ES-I3 (cell line): ENCODE measurements around the gene XIRP1.
"Not testable (repeated sequence)": the region's sequence is repeated elsewhere in the genome, so short reads cannot be mapped to it uniquely, and the experiment has no call there.

Experiments
- H3K36me3 ChIP-seq: 2 replicates; pipeline ENCODE4 v1.6.1; 2013; ENCODE audit warnings: mild to moderate bottlenecking, low read length, control low read depth, moderate library complexity; ENCODE audit not compliant: insufficient read depth
- H3K4me1 ChIP-seq: 2 replicates; pipeline ENCODE4 v1.6.1; 2013; ENCODE audit warnings: mild to moderate bottlenecking, control low read depth, low read length; ENCODE audit not compliant: insufficient read depth
- H3K9ac ChIP-seq: 2 replicates; pipeline ENCODE4 v1.6.1; 2013; ENCODE audit warnings: low read depth, mild to moderate bottlenecking, low read length, moderate library complexity
- H3K9me3 ChIP-seq: 2 replicates; pipeline ENCODE4 v1.6.1; 2013; ENCODE audit warnings: mild to moderate bottlenecking, low read length, moderate library complexity; ENCODE audit not compliant: control insufficient read depth, insufficient read depth

XIRP1 gene

DNA sequence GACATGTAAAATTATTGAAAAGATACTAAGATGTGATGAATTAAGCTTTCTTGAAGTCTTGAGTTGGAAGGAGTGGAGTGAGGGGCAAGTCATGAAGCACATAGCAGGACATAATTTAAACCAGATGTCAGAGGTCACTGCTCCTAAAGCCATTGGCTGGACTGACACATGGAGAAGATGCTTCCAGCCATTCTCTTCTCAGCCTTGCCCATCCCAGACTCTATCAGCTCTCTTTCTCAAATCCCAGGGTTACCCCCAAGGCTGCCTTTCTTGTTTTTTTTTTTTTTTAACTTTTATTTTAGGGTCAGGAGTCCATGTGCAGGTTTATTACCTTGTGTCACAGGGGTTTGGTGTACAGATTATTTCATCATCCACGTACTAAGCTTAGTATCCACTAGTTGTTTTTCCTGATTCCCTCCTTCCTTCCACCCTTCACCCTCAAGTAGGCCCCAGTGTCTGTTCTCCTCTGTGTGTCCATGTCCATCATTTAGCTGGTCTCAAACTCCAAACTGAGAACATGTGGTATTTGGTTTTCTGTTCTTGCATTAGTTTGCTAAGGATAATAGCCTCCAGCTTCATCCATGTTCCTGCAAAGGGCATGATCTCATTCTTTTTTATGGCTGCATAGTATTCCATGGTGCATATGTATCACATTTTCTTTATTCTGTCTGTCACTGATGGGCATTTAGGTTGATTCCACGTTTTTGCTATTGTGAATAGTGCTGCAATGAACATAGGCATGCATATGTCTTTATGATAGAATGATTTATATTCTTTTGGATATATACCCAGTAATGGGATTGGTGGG lies 18.9 kb downstream of the XIRP1 start:
- Histone ChIP-seq H3K36me3 (no peaks in the 10 kb centered on the region; the same call in 1 of the 2 replicates), H3K9ac (no peak overlapping the region), H3K4me1 (peaks cover 3% of the 10 kb centered on the region), H3K9me3 (no peaks in the 10 kb centered on the region)

DNA sequence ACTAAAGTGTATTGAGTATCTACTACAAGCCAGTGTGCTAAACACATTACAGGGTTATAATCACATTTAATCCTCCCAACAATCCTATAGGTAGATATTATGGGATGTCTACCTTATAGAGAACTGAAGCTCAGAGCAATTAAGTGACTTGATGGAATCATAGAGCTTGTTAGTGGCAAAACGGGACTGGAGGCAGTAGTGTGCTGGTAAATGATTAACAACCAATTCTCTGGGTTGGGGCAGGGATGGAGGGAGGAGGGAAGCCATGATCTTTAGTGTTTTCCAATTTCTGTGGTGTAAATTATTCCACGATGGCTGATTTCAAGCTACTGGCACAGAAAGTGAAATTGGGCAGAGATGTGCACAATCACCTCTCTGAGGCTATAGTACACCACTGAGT lies 20.5 kb downstream of the XIRP1 start:
- Histone ChIP-seq H3K36me3 (no peaks in the 10 kb centered on the region; the same call in 1 of the 2 replicates), H3K9ac (no peak overlapping the region), H3K4me1 (no peaks in the 10 kb centered on the region), H3K9me3 (no peaks in the 10 kb centered on the region)

DNA sequence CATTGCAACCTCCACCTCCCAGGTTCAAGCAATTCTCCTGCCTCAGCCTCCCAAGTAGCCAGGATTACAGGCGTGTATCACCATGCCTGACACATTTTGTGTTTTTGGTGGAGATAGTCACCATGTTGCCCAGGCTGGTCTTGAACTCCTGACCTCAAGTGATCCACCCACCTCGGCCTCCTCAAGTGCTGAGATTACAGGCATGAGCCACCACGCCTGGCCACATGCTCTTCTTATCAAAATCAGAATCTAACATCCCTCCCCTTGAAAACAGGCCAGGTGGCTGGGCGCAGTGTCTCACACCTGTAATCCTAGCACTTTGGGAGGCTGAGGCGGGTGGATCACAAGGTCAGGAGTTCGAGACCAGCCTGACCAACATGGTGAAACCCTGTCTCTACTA lies 21.5 kb downstream of the XIRP1 start:
- not testable (repeated sequence) for H3K9me3 ChIP-seq, H3K36me3 ChIP-seq, H3K4me1 ChIP-seq, H3K9ac ChIP-seq

DNA sequence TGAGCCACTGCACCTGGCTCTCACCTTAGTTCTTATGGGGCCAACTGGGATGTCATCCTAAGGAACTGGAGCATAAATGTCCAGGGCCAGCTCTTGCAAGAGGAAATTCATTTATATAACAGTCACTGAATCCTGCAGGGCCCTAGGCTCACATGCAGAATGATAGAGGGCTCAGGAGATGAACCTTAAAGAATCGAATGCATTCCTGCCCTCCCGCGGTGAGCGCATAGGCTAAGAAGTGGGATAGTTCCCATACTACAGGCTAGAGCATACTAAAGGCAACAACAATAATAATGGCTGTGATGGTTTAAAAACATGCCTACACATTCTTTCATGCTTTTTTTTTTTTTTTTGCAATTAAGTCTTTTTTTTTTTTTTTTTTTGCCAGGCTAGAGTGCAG lies 21.9 kb downstream of the XIRP1 start:
- Histone ChIP-seq H3K9ac (no peak overlapping the region), H3K9me3 (no peaks in the 10 kb centered on the region), H3K4me1 (peaks cover 5% of the 10 kb centered on the region), H3K36me3 (no peaks in the 10 kb centered on the region; the same call in 1 of the 2 replicates)

DNA sequence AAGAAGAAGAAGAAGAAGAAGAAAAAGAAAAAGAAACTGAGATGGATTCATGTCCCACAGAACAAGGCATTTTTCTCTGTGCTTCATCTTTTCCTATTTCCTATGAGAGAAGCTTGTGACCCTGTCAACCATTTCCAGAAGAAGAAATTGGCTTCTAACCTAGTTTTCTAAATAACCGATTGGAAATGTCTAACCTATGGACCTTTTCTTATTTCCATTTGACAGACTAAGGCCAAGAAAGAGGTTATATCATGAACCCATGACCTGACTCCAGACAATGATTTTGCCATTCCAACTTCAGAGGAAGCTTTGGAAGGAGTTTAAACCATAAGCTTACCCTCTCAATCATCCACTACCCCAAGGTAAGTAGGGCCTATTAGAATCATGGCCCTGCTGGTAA lies 22.7 kb downstream of the XIRP1 start:
- Histone ChIP-seq H3K36me3 (no peaks in the 10 kb centered on the region; the same call in 1 of the 2 replicates), H3K4me1 (peaks cover 5% of the 10 kb centered on the region), H3K9ac (no peak overlapping the region), H3K9me3 (no peaks in the 10 kb centered on the region)

DNA sequence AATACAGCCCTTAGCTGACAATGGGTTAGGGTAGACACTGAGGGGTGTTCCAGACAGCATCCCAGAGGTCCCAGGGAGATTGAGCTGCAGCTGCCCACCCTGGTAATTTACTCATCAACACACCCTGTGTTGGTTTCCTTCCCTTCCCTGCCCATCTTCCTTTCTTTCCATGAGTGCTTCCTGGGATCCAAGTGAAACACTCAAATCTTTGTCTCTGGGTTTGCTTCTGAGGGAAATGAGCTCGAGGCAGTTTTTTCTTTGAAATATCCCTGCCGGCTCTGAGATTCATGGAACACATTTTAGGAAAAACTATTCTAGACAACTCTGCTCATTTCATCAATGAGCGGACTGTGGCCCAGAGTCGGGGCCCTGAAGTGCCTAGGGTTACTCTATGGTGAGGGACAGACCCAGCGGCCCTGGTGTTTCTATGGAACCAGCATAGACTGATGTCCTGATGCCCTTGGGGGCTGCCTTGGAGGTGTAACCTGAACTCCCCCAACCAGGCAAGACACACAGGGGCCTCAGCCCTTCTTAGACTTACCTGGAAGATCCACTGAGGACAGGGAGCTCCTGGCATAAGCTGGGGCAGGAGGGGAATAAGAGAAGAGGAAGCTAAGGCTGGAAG lies 24.1 kb downstream of the XIRP1 start:
- Histone ChIP-seq H3K36me3 (no peaks in the 10 kb centered on the region; the same call in 1 of the 2 replicates), H3K9ac (no peak overlapping the region), H3K4me1 (peaks cover 5% of the 10 kb centered on the region), H3K9me3 (no peaks in the 10 kb centered on the region)

DNA sequence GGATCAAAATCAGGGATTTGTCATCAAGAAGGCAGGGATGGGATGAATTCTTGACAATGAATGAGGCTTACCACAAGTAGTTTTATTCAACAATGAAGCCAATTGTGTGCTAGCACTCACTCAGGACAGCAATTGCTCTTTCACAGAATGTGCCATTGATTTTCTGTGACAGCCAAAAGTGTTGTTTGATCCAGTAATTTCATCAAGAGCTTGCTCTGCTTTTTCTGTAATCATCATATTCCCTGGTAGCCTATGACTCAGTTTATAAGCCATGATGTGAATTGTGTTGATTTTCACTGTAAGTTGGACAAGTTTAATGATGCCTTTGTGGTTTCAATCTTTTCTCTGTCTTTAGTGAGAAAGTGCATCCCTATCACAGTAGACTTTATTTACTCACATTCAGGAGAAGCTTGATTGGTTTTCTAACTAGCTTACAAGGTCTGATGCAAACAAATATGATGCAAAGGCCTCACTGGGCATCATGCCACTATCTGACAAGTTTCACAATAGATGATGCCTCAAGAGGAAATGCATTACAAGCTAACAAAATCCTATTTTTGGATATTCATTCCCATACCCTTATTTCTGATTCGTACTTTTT lies 25.4 kb downstream of the XIRP1 start:
- H3K36me3 ChIP-seq = no peaks in the 10 kb centered on the region; the same call in 1 of the 2 replicates
- no peak overlapping the region for H3K9ac ChIP-seq
- no peaks in the 10 kb centered on the region for H3K9me3 ChIP-seq
- peaks cover 5% of the 10 kb centered on the region for H3K4me1 ChIP-seq

DNA sequence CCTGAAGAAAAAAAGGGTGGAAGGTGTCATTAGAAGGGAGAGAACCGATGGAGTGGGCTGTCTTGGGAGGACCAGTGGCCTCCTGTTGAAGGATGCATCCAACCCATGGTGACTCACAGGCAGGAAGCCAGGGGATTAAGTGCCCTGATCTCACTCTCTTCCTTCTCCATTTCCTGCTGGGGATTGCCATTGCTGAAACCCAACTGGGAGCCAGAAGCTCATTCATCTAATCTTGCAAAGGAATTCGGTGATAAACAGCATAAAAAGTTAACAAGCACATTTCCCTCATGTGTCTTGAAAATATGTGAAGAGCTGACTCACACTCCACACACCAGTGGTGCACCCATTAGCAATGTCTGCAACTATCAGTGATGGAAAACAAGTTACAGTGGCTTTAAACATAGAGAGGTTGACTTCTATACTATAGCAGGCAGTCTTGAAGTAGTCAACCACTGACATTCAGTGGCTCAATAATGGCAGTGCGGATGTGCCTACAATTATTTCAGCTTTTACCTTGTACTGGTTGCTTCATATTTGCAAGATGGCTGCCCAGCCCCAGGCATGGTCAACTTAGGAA lies 26.2 kb downstream of the XIRP1 start:
- Histone ChIP-seq H3K9me3 (no peaks in the 10 kb centered on the region), H3K9ac (no peak overlapping the region)

DNA sequence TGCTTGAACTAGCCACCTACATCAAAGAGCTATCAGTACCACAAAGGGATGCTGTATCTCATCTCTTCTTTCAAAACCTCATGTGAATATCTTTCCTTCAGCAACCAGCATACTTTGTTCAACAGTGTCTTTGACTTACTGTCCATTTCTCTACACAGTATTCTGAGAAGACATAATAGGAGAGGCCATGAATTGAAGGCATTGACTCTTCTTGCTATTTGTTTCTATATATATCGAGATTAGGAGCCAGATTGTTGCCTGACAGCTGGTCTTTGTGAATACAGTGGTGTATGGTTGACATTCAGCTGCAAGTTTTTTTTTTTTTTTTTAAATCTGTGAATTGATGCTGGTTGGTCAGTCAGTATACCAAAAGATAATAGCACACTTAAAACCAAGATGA lies 26.9 kb downstream of the XIRP1 start:
- H3K9ac ChIP-seq = no peak overlapping the region
- H3K4me1 ChIP-seq = peaks cover 5% of the 10 kb centered on the region
- H3K36me3 ChIP-seq = no peaks in the 10 kb centered on the region
- H3K9me3 ChIP-seq = no peaks in the 10 kb centered on the region

More for the DNA sequence above, 26.2 kb downstream of the XIRP1 start:
- Histone ChIP-seq H3K36me3 (no peaks in the 10 kb centered on the region), H3K4me1 (peaks cover 5% of the 10 kb centered on the region)

DNA sequence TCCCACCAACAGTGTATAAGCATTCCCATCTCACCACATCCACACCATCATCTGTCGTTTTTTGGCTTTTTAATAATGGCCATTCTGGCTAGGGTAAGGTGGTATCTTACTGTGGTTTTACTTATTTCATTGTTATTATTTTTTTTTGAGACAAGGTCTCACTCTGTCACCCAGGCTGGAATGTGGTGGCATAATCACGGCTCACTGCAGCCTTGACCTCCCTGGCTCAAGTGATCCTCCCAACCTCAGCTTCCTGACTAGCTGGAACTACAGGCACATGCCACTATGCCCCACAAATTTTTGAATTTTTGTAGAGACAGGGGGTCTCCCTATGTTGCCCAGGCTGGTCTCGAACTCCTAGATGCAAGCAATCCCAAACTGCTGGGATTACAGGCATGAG lies 28.0 kb downstream of the XIRP1 start:
- no peaks in the 10 kb centered on the region for H3K9me3 ChIP-seq
- peaks cover 6% of the 10 kb centered on the region for H3K4me1 ChIP-seq
- H3K36me3 ChIP-seq = no peaks in the 10 kb centered on the region
- no peak overlapping the region for H3K9ac ChIP-seq

DNA sequence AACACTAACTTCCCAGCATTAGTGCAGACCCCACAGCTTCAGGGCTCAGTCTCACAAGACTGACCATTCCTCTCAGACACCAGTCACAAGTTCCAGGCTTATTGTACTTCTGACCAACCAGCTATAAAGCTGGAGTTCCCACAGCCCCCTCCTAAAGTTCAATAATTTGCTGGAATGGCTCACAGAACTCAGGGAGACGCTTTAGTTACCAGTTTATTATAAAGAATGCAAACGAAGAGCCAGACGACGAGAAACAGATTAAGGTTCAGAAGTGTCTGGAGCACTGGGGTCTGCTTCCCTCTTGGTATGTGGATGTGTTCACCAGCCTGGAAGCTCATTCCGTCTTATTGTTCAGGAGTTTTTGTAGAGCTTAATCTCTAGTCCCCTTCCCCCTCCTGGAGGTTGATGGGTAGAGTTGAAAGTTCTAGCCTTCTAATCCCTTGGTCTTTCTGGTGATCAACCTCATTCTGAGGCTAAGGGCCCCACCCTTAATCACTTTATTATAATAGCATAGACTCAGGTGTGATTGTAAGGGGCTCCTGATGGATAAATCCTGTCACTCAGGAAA lies 34.2 kb downstream of the XIRP1 start:
- Histone ChIP-seq H3K4me1 (peaks cover 11% of the 10 kb centered on the region), H3K9me3 (no peaks in the 10 kb centered on the region), H3K9ac (no peak overlapping the region), H3K36me3 (no peaks in the 10 kb centered on the region)

DNA sequence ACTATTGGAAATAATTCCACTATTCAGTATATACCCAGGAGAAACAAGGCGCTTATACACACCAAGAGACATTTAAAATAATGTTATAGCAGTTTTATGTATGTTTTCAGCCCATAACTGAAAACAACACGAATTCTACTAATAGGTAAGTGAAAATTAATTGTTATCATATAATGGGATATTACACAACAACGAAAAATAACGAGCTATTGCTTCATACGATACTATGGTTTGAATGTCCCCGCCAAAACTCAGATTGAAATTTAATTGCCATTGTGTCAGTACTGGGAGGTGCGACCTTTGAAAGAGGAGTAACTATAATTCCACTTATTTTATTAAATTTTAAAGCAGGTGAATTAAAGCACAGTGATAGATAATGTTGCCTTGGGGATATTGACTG lies 35.0 kb downstream of the XIRP1 start:
- Histone ChIP-seq H3K9ac (no peak overlapping the region), H3K4me1 (peaks cover 11% of the 10 kb centered on the region), H3K36me3 (no peaks in the 10 kb centered on the region), H3K9me3 (no peaks in the 10 kb centered on the region)

DNA sequence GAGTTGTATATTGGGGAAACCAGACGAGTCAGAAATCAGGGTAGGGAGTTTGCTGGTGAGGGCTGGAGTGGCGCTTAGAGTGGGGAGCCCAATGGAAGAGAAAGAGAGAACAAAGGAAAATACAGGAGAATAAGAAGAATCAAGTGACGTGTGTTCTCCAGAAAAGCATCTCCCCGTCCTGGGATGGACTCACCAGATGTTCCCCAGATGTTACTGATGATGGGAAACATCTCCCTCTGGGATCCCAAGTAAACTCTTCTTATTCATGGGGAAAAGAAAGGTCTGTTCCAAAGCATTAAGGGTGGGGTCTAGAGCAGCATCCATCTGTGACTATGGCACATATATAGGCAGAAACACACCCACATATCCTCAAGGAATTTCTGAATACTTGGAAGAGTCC lies 36.0 kb downstream of the XIRP1 start:
- no peaks in the 10 kb centered on the region for H3K36me3 ChIP-seq

DNA sequence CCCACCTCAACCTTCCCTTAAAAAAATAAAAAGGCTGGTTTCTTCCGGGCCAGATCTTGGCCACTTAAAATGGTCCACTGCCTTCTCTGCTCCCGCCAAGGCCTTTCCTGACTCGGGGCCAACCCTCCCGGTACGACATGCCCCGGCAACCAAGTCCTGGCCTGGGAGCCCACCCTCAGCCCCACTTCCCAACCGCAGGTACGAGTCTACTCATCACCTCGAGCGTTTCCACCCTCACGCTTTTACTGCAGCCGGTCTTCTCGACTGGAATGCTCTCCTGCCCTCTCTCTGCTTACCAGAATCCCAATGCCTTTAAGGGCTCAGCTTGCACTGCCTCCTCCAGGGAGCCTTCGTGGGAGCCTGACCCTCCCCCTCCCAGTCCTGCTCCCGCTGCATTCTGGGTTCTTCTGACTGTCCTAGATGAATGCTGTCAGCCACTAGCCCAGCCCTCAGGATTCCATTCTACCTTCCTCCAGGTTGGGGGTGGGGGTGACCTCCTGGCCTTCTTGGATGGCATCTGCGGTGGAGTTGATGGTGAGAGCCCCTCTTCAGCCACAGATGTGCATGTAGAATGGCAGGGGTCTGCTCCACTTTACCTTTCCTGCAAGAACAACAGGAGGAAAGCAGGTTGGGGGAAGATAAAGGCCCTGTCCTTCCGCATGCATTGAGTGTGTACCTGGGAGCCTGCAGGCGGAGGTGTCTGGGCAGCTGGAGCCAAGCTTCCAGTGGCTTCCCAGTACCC lies 37.9 kb downstream of the XIRP1 start:
- Histone ChIP-seq H3K9ac (peak overlapping the region; percentile 59), H3K36me3 (no peaks in the 10 kb centered on the region), H3K9me3 (no peaks in the 10 kb centered on the region), H3K4me1 (peaks cover 28% of the 10 kb centered on the region)

More for the DNA sequence above, 36.0 kb downstream of the XIRP1 start:
- peaks cover 11% of the 10 kb centered on the region for H3K4me1 ChIP-seq
- H3K9ac ChIP-seq = no peak overlapping the region
- H3K9me3 ChIP-seq = no peaks in the 10 kb centered on the region
